Activated T-cell treated with anti-CD3 and anti-CD28 coated beads, Interleukin-2, amount 50 U/mL, for 72 hours (primary cell): Measurements from ENCODE around the gene FBN3. TPM values are rescaled to one million over a fixed set of nuclear protein-coding genes. Genes with fewer than 3 reads are reported as not detected.

ENCODE experiments used
- ATAC-seq, 2 donors: fragments of 150-1000 bp; cut with Tn5 transposase; replicated peaks in 1 of 2; 2 replicates each; pipeline ENCODE4 v1.10.0; 2021; ENCODE audit warnings: moderate library complexity in 2 of 2, mild to moderate bottlenecking in 1 of 2
- DNase-seq, 2 donors: peaks; one replicate each; pipeline ENCODE4 v3.0.0; 2021 to 2022; ENCODE audit warnings: mixed read lengths in 1 of 2
- H3K27ac Mint-ChIP-seq: one replicate; pipeline ENCODE4 v1.8.0; 2022; ENCODE audit warnings: mild to moderate bottlenecking, moderate library complexity, mixed read lengths
- H3K27me3 Mint-ChIP-seq: one replicate; pipeline ENCODE4 v1.8.0; 2022; ENCODE audit warnings: low read depth, mixed read lengths
- H3K36me3 Mint-ChIP-seq, 2 donors: one replicate each; pipeline ENCODE4 v1.8.0; 2022; ENCODE audit warnings: mixed read lengths in 2 of 2, mild to moderate bottlenecking in 1 of 2; ENCODE audit not compliant: insufficient read depth in 2 of 2
- H3K4me1 Mint-ChIP-seq: one replicate; pipeline ENCODE4 v1.8.0; 2022; ENCODE audit warnings: low read depth, mixed read lengths
- H3K4me3 Mint-ChIP-seq, 2 donors: one replicate each; pipeline ENCODE4 v1.8.0; 2022; ENCODE audit warnings: mild to moderate bottlenecking in 2 of 2, mixed read lengths in 2 of 2, moderate library complexity in 2 of 2
- H3K9me3 Mint-ChIP-seq, 2 donors: one replicate each; pipeline ENCODE4 v1.8.0; 2022; ENCODE audit warnings: mixed read lengths in 2 of 2
- total RNA-seq, 2 donors: library from RNA; stranded (reverse); gene quantifications; one replicate each; pipeline ENCODE4 v1.2.3, GENCODE V29; 2022

FBN3 gene
- total RNA-seq, 2 donors from 2014 or later: not detected

- ATAC-seq: no peak
- Mint-ChIP-seq H3K9me3 (no peaks in the 10 kb centered on the region), H3K4me3 (no peak overlapping the region), H3K4me1 (no peaks in the 10 kb centered on the region), H3K36me3 (no peaks in the 10 kb centered on the region), H3K27me3 (peaks cover 18% of the 10 kb centered on the region), H3K27ac (no peak overlapping the region)
- DNase-seq: no peak
These were observed 6.4 kb downstream of the FBN3 start for GRCh38 chr19:8143041-8143440.

GRCh38 chr19:8142513-8142900 is 6.9 kb downstream of the FBN3 start:
- Mint-ChIP-seq H3K27ac (no peak overlapping the region), H3K9me3 (no peaks in the 10 kb centered on the region), H3K4me1 (no peaks in the 10 kb centered on the region), H3K27me3 (peaks cover 13% of the 10 kb centered on the region), H3K4me3 (no peak overlapping the region), H3K36me3 (no peaks in the 10 kb centered on the region)
- ATAC-seq: no peak
- no peak for DNase-seq

- Mint-ChIP-seq H3K36me3 (no peaks in the 10 kb centered on the region), H3K4me1 (no peaks in the 10 kb centered on the region), H3K4me3 (no peak overlapping the region), H3K9me3 (no peaks in the 10 kb centered on the region), H3K27me3 (peaks cover 9% of the 10 kb centered on the region), H3K27ac (no peak overlapping the region)
- ATAC-seq (no peak), DNase-seq (no peak)
These were observed 7.5 kb downstream of the FBN3 start for GRCh38 chr19:8141726-8142512.

GRCh38 chr19:8138201-8138600 is 11.2 kb downstream of the FBN3 start:
- no peak overlapping the region for H3K27ac Mint-ChIP-seq
- DNase-seq (no peak), ATAC-seq (no peak)
- no peaks in the 10 kb centered on the region for H3K4me1 Mint-ChIP-seq
- no peaks in the 10 kb centered on the region for H3K9me3 Mint-ChIP-seq
- H3K27me3 Mint-ChIP-seq: no peaks in the 10 kb centered on the region
- H3K36me3 Mint-ChIP-seq: no peaks in the 10 kb centered on the region
- no peak overlapping the region for H3K4me3 Mint-ChIP-seq

GRCh38 chr19:8137425-8137824 is 12.0 kb downstream of the FBN3 start:
- Mint-ChIP-seq H3K4me3 (no peak overlapping the region), H3K27me3 (no peaks in the 10 kb centered on the region), H3K27ac (no peak overlapping the region), H3K4me1 (no peaks in the 10 kb centered on the region), H3K9me3 (no peaks in the 10 kb centered on the region), H3K36me3 (no peaks in the 10 kb centered on the region)
- no peak for DNase-seq
- ATAC-seq: no peak

- Mint-ChIP-seq H3K4me1 (no peaks in the 10 kb centered on the region), H3K27ac (no peak overlapping the region), H3K4me3 (no peak overlapping the region), H3K27me3 (no peaks in the 10 kb centered on the region), H3K9me3 (no peaks in the 10 kb centered on the region), H3K36me3 (no peaks in the 10 kb centered on the region)
- no peak for DNase-seq
- ATAC-seq: no peak
These were observed 13.3 kb downstream of the FBN3 start for GRCh38 chr19:8135946-8136618.

- Mint-ChIP-seq H3K27ac (no peak overlapping the region), H3K4me1 (no peaks in the 10 kb centered on the region), H3K36me3 (no peaks in the 10 kb centered on the region), H3K4me3 (no peak overlapping the region), H3K9me3 (no peaks in the 10 kb centered on the region), H3K27me3 (no peaks in the 10 kb centered on the region)
- DNase-seq: no peak
- no peak for ATAC-seq
These were observed 16.4 kb downstream of the FBN3 start for GRCh38 chr19:8132858-8133458.

- H3K27me3 Mint-ChIP-seq: no peaks in the 10 kb centered on the region
- H3K9me3 Mint-ChIP-seq: no peaks in the 10 kb centered on the region
- no peak for DNase-seq
- H3K4me1 Mint-ChIP-seq: no peaks in the 10 kb centered on the region
- H3K36me3 Mint-ChIP-seq: no peaks in the 10 kb centered on the region
- no peak for ATAC-seq
- no peak overlapping the region for H3K4me3 Mint-ChIP-seq
- no peak overlapping the region for H3K27ac Mint-ChIP-seq
These were observed 17.9 kb downstream of the FBN3 start for GRCh38 chr19:8131517-8131916.

- ATAC-seq (no peak), DNase-seq (no peak)
- no peaks in the 10 kb centered on the region for H3K4me1 Mint-ChIP-seq
- H3K27me3 Mint-ChIP-seq: no peaks in the 10 kb centered on the region
- H3K9me3 Mint-ChIP-seq: no peaks in the 10 kb centered on the region
- H3K36me3 Mint-ChIP-seq: no peaks in the 10 kb centered on the region
- no peak overlapping the region for H3K27ac Mint-ChIP-seq
- no peak overlapping the region for H3K4me3 Mint-ChIP-seq
These were observed 20.3 kb downstream of the FBN3 start for GRCh38 chr19:8129061-8129618.

GRCh38 chr19:8128551-8128950 is 20.8 kb downstream of the FBN3 start:
- H3K27me3 Mint-ChIP-seq: no peaks in the 10 kb centered on the region
- no peak for ATAC-seq
- DNase-seq: no peak
- no peak overlapping the region for H3K27ac Mint-ChIP-seq
- H3K36me3 Mint-ChIP-seq: no peaks in the 10 kb centered on the region
- H3K4me3 Mint-ChIP-seq: no peak overlapping the region
- H3K9me3 Mint-ChIP-seq: no peaks in the 10 kb centered on the region
- H3K4me1 Mint-ChIP-seq: no peaks in the 10 kb centered on the region

- no peak overlapping the region for H3K4me3 Mint-ChIP-seq
- DNase-seq: no peak
- no peak overlapping the region for H3K27ac Mint-ChIP-seq
- H3K36me3 Mint-ChIP-seq: no peaks in the 10 kb centered on the region
- H3K4me1 Mint-ChIP-seq: no peaks in the 10 kb centered on the region
- no peaks in the 10 kb centered on the region for H3K9me3 Mint-ChIP-seq
- H3K27me3 Mint-ChIP-seq: no peaks in the 10 kb centered on the region
- no peak for ATAC-seq
These were observed 22.1 kb downstream of the FBN3 start for GRCh38 chr19:8127311-8127710.

GRCh38 chr19:8126511-8126910 is 22.9 kb downstream of the FBN3 start:
- ATAC-seq (no peak), DNase-seq (no peak)
- Mint-ChIP-seq H3K36me3 (no peaks in the 10 kb centered on the region), H3K27me3 (no peaks in the 10 kb centered on the region), H3K4me1 (no peaks in the 10 kb centered on the region), H3K9me3 (no peaks in the 10 kb centered on the region), H3K27ac (no peak overlapping the region), H3K4me3 (no peak overlapping the region)

- ATAC-seq (no peak), DNase-seq (no peak)
- Mint-ChIP-seq H3K36me3 (no peaks in the 10 kb centered on the region), H3K27ac (no peak overlapping the region), H3K27me3 (no peaks in the 10 kb centered on the region), H3K9me3 (no peaks in the 10 kb centered on the region), H3K4me1 (no peaks in the 10 kb centered on the region), H3K4me3 (no peak overlapping the region)
These were observed 23.4 kb downstream of the FBN3 start for GRCh38 chr19:8126008-8126407.
